Keratinocyte (primary cell): ENCODE results near the gene ZNF516.
"Not testable (repeated sequence)": the region's sequence is repeated elsewhere in the genome, so short reads cannot be mapped to it uniquely, and the experiment has no call there.

Experiments
- CTCF ChIP-seq, 3 experiments: IDR thresholded peaks in 1 of 3; conservative IDR thresholded peaks in 1 of 3; optimal IDR thresholded peaks in 1 of 3; 2 replicates in 2 of 3; 3 replicates in 1 of 3; pipeline versions ENCODE3 to v1.5.1; 2011; ENCODE audit warnings: low read length in 3 of 3, mild to moderate bottlenecking in 3 of 3, moderate library complexity in 2 of 3, control low read depth in 1 of 3, inconsistent platforms in 1 of 3; ENCODE audit not compliant: insufficient read depth in 2 of 3; ENCODE audit errors: extremely low read depth in 1 of 3
- EZH2 ChIP-seq: IDR thresholded peaks from one replicate; pipeline ENCODE4 v1.6.1; 2012; ENCODE audit warnings: inconsistent platforms, mild to moderate bottlenecking, low read length, moderate library complexity

DNA sequence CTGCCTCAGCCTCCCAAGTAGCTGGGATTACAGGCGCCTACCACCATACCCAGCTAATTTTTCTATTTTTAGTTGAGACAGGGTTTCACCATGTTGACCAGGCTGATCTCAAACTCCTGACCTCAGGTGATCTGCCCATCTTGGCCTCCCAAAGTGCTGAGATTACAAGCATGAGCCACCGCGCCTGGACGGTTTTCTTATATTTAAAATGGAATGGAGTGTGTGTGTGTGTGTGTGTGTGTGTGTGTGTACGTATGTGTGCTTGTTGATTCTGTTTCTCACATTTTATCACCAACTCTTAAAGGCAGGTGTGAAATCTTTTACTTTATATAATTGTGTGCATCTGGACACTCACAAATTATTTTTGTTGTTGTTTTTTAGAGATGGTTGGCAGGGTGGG, 41.6 kb upstream of the ZNF516 start:
- TF ChIP-seq CTCF (optimal IDR thresholded peaks at IDR 0.05 in 1 of 3, IDR thresholded peaks at IDR 0.05 in 1 of 3, conservative IDR thresholded peaks at IDR 0.05 in 1 of 3; ENCODE audit: extremely low read depth in 1 of 3, insufficient read depth in 2 of 3, low read length in 3 of 3); EZH2: not testable (repeated sequence)
